VCaP (cell line): ENCODE data around the gene FGF19.

Experiments
- H3K27ac ChIP-seq: fragments of 450-650 bp; 2 replicates; pipeline ENCODE4 v1.5.1; 2017
- TF ChIP-seq, protein P1 (sequence below): fragments of 450-650 bp; conservative IDR thresholded peaks from 2 replicates; pipeline ENCODE4 v1.5.1; 2017; ENCODE audit warnings: mild to moderate bottlenecking, moderate library complexity

FGF19 gene

DNA sequence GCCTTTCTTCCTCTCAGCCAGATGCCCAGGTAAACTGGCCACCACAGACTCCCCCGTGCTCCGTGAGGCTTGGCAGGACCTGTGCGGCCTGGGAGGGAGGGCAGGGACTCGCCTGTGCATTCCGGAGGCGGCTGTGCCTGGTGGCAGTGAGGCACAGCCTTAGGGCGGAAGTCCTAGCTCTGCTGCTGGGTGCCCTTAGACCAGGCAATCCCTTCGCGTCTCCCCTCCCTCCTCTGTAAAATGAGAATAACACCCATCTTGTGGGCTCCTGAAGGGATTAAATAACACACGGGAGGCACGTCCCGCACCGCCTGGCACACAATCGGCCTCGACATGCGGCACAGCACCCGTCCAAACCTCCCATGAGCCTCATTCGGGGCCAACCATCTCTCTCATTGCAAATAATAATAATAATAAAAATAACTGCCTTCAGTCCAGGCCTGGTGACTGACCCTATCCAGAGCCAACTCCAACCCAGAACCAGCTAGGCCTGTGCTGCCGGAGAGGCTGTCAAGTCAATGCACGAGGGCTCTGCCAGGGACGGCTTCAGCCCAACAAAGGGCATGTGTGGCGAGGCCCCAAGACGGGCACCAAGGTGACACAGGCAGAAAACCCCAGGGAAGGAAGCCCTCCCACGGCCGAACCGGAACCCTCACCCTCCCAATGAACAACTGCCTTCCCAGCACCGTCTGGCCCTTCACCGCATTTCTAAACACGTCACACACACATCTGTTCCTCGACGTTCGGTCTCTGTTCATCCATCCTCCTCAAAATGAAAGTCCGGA, 36.9 kb downstream of the FGF19 start:
- H3K27ac ChIP-seq, result no peak overlapping the region
- TF ChIP-seq, protein P1, sequence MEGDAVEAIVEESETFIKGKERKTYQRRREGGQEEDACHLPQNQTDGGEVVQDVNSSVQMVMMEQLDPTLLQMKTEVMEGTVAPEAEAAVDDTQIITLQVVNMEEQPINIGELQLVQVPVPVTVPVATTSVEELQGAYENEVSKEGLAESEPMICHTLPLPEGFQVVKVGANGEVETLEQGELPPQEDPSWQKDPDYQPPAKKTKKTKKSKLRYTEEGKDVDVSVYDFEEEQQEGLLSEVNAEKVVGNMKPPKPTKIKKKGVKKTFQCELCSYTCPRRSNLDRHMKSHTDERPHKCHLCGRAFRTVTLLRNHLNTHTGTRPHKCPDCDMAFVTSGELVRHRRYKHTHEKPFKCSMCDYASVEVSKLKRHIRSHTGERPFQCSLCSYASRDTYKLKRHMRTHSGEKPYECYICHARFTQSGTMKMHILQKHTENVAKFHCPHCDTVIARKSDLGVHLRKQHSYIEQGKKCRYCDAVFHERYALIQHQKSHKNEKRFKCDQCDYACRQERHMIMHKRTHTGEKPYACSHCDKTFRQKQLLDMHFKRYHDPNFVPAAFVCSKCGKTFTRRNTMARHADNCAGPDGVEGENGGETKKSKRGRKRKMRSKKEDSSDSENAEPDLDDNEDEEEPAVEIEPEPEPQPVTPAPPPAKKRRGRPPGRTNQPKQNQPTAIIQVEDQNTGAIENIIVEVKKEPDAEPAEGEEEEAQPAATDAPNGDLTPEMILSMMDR, result no peak

DNA sequence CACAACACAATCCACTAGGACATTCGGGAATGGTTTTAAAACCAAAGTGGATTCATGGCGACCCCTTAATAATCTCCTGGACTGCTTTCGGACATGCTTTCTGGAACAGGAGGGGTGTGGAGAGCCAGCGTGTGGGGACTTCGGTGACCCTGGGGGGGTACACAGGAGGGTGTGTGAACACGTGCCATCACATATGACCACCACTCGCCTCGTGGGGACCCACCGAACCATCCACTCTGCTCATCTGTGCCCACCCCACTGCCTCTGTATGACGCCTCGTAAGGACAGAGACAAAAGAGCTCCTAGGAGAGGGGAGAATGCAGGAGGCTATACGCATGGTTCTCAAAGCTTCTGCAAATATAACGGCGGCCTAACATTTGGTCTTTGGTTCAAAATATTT, 37.6 kb downstream of the FGF19 start:
- TF ChIP-seq, protein P1, result no peak
- H3K27ac ChIP-seq, result no peak overlapping the region

DNA sequence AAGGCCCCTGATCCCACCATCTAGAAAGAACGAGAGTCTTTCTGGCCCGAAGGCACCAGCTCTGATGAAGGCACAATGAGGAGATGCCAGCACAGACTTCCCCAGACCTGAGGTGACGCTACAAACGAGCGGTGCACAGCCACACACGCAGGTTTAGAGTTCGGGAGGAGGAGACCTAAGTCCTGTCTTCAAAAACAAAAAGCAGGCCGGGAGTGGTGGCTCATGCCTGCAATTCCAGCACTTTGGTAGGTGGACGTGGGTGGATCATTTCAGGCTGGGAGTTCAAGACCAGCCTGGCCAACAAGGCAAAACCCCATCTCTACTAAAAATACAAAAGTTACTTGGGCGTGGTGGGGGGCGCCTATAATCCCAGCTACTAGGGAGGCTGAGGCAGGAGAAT, 38.2 kb downstream of the FGF19 start:
- TF ChIP-seq, protein P1, result no peak
- H3K27ac ChIP-seq, result no peak overlapping the region

DNA sequence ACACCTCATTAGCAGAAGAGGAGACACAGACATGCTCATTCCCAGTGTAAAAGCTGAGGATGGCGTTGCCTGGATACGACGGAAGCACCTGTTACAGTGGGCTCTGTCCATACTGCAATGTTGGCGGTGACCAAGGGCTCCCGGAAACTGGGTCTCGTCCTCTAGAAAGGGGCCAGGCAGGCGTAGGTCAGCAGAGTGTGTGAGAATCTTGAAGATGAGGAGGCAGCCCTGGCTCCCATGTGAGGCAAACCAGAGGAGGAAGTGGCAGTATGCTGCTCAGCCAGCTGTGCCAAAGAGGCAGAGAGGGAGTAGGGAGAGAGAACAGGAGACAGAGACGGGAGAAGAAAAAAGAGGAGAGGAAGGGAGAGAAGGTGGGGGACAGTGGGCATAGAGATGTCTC, 38.9 kb downstream of the FGF19 start:
- TF ChIP-seq, protein P1, result no peak
- H3K27ac ChIP-seq, result no peak overlapping the region

DNA sequence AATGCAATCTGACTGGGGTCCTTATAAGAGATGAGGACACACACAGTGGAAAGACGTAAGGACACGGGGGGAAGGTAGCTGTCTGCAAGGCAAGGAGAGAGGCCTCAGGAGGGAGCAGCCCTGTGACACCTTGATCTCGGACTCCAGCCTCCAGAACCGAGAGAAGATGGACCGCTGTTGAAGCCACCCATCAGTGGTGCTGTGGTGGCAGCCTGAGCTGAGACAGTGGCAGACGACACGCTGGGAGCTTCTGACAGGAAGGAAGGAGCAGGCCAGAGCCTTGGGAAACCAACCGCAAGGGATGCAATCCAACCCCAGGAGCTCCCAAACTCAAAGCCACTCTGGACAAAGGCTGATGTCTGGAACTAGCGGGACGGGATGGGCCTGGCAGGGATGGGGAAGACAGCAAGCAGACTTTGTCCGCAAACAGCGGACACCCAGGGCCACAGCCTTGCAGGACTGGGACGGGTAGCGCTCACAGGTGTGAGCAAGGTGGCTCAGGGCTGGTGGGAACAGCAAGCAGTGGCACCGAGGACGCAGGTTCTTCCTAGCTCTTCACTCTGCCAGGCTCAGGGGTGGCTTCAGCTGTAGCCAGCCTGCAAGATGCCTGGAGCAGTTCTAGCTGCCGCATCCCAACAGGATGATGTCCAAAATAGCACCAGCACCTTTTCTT, 39.6 kb downstream of the FGF19 start:
- H3K27ac ChIP-seq, result no peak overlapping the region
- TF ChIP-seq, protein P1, result no peak

DNA sequence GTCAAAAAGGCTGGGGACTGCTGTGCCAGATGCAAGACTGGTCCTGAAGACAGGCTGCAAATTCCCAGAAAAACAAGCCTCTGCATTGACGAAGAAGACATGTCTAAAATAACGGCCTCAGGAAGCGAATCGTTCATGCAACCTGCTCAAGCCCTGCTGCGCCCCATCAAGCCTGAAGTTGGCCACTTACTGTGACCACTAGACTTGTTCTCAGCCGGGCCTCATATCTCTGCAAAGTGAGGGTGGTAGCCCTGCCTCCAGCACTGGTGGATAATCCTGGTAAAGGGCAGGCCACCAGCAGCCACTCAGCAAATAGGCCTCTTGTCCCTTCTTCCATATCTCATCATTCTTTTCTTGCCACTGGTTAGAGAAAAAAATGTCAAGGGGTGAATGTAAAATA, 40.5 kb downstream of the FGF19 start:
- H3K27ac ChIP-seq, result no peak overlapping the region
- TF ChIP-seq, protein P1, result no peak

DNA sequence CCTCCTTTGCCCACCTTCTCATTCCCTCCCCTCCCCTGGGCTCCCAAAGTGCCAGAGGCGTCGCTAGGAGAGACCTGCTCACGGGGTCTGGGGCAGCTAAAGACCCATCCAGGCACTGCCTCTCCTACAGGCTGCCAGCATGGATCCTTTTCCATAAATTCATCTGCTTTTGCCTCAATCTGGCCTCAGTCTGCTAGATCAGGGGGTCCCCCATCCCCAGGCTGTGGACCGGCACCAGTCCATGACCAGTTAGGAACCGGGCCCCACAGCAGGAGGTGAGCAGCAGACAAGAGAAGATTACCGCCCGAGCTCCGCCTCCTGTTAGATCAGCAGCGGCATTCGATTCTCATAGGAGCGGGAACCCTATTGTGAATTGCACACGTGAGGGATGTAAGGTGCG, 41.0 kb downstream of the FGF19 start:
- TF ChIP-seq, protein P1, result no peak
- H3K27ac ChIP-seq, result no peak overlapping the region
